HEK293 (cell line): ENCODE results near the gene EXOSC7.

ENCODE experiments used
- CTCF ChIA-PET: fragments of 350-600 bp; formaldehyde crosslinking; extraction: SDS; loops from one replicate; lab custom pipeline; 2021; ENCODE audit warnings: antibody characterized with exemption; lab: Yijun Ruan, JAX
- POLR2A ChIA-PET: fragments of 300-600 bp; formaldehyde crosslinking; extraction: SDS; loops from one replicate; lab custom pipeline; 2020; ENCODE audit warnings: antibody characterized with exemption, inconsistent platforms; lab: Yijun Ruan, JAX
- H3K27ac ChIP-seq: fragments of 200-500 bp; sonication (Bioruptor generic); 2 replicates; pipeline ENCODE4 v1.5.1; 2014; ENCODE audit warnings: low read depth, low read length, control low read depth, inconsistent platforms; ENCODE audit errors: extremely low read depth
- H3K36me3 ChIP-seq, 2 experiments: fragments of 200-500 bp in 1 of 2; sonication (Bioruptor generic) in 1 of 2; 1 replicate in 1 of 2; 2 replicates in 1 of 2; pipeline ENCODE4 v1.5.1; 2014 to 2017; ENCODE audit warnings: inconsistent platforms in 2 of 2, low read length in 2 of 2; ENCODE audit not compliant: control insufficient read depth in 2 of 2, insufficient read depth in 1 of 2
- H3K4me1 ChIP-seq: fragments of 200-500 bp; sonication (Bioruptor generic); 2 replicates; pipeline ENCODE4 v1.5.1; 2014; ENCODE audit warnings: mild to moderate bottlenecking, low read length, inconsistent platforms; ENCODE audit not compliant: control insufficient read depth, insufficient read depth
- H3K4me3 ChIP-seq: 2 replicates; pipeline ENCODE4 v1.5.1; 2011; ENCODE audit warnings: low read depth, mild to moderate bottlenecking, control low read depth, low read length, moderate library complexity
- H3K9me3 ChIP-seq: fragments of 200-500 bp; sonication (Bioruptor generic); 2 replicates; pipeline ENCODE4 v1.5.1; 2014; ENCODE audit warnings: low read depth, low read length, inconsistent platforms; ENCODE audit not compliant: control insufficient read depth, insufficient read depth
- EGR2 ChIP-seq: fragments of 450-650 bp; formaldehyde crosslinking; IDR thresholded peaks from 2 replicates; pipeline ENCODE4 v1.5.1; 2016; ENCODE audit warnings: low read depth, missing biosample characterization, missing genetic modification characterization
- IKZF3 ChIP-seq: fragments of 450-650 bp; IDR thresholded peaks from 2 replicates; pipeline ENCODE4 v1.5.0; 2018; ENCODE audit warnings: missing biosample characterization, mild to moderate bottlenecking, missing genetic modification characterization, moderate library complexity
- PRDM4 ChIP-seq: fragments of 450-650 bp; formaldehyde crosslinking; IDR thresholded peaks from 2 replicates; pipeline ENCODE4 v1.5.1; 2017; ENCODE audit warnings: missing biosample characterization, missing genetic modification characterization
- REST ChIP-seq: fragments of 450-650 bp; formaldehyde crosslinking; IDR thresholded peaks from 2 replicates; pipeline ENCODE4 v1.5.1; 2016; ENCODE audit warnings: missing biosample characterization, missing genetic modification characterization
- ZNF423 ChIP-seq: fragments of 450-650 bp; formaldehyde crosslinking; IDR thresholded peaks from 2 replicates; pipeline ENCODE4 v1.5.1; 2016; ENCODE audit warnings: missing biosample characterization, missing genetic modification characterization
- ZNF449 ChIP-seq: fragments of 450-650 bp; formaldehyde crosslinking; IDR thresholded peaks from 2 replicates; pipeline ENCODE4 v1.5.1; 2017; ENCODE audit warnings: missing biosample characterization, mild to moderate bottlenecking, missing genetic modification characterization, moderate library complexity
- ZNF654 ChIP-seq: fragments of 450-650 bp; formaldehyde crosslinking; IDR thresholded peaks from 2 replicates; pipeline ENCODE4 v1.5.1; 2016; ENCODE audit warnings: low read depth, missing biosample characterization, missing genetic modification characterization

Gene EXOSC7

GRCh38 chr3:44989636-44990373, 13.8 kb downstream of the EXOSC7 start (continued):
- TF ChIP-seq REST: no peak

- TF ChIP-seq ZNF423 (tag by site-specific recombination) (no peak), IKZF3 (tag by site-specific recombination) (no peak), ZNF449 (tag by site-specific recombination) (peak; percentile 61)
- TF ChIP-seq, all 188 proteins: peak for 1
- H3K9me3 ChIP-seq: no peaks in the 10 kb centered on the region
- ChIA-PET POLR2A (no interaction called here), CTCF (no interaction called here)
- peaks cover 0 to 42% of the 10 kb centered on the region in 2 experiments; a peak in 1 of 3 replicates for H3K36me3 ChIP-seq
- no peak overlapping the region for H3K27ac ChIP-seq
- H3K4me1 ChIP-seq: peaks cover 14% of the 10 kb centered on the region
- H3K4me3 ChIP-seq: no peak overlapping the region
These were observed 15.3 kb downstream of the EXOSC7 start for GRCh38 chr3:44991326-44991725.

- ChIA-PET CTCF (interaction anchor here (0.6 to 1.6 kb wide), 5 partner anchors 8 to 245 kb away, joined by 3 read pairs; no protein-coding TSS in a partner anchor), POLR2A (no interaction called here)
- Histone ChIP-seq H3K4me1 (peaks cover 18% of the 10 kb centered on the region), H3K9me3 (no peaks in the 10 kb centered on the region), H3K36me3 (peaks cover 0 to 55% of the 10 kb centered on the region in 2 experiments; a peak in 1 of 3 replicates), H3K27ac (no peak overlapping the region; the same call in 1 of the 2 replicates), H3K4me3 (no peak overlapping the region)
- TF ChIP-seq EGR2 (tag by site-specific recombination): no peak
- TF ChIP-seq ZNF654 (tag by site-specific recombination): 0 out of 2 replicates have a peak, but pooled peaks have one; percentile 5
- TF ChIP-seq PRDM4 (tag by site-specific recombination): peak; percentile 51; the same call in 1 of the 2 replicates
These were observed 16.8 kb downstream of the EXOSC7 start for GRCh38 chr3:44992555-44993470.
